ENCODE results near the gene GPC5. TPM values are rescaled to one million over a fixed set of nuclear protein-coding genes. Genes with fewer than 3 reads are reported as not detected.

The GPC5 gene
- total and polyA plus RNA-seq, 2 donors (not counting 3 experiments of a cell fraction or from before 2014, with no cell fraction given): 0.59 to 0.97 TPM

DNA sequence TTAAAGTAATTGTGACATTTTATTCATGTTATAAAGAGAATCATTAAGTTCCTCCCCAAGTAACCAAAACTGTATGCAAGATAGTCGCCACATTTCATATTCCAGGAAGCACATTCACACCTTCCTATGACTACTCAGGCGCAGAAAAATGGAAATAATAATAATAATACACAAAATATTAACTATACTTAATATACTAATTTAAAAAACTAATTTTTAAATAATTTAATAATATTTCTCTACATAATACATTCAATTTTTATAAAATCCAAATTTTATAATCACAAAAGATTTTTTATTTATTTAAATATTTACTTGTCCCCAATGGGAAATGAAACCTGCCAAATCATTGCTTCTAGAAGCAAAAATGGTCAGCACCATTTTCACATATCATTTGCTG lies 1030.8 kb downstream of the GPC5 start:
- Histone ChIP-seq H2AFZ (ENCODE audit: low read depth, low read length) (no peak overlapping the region), H3K36me3 (ENCODE audit: control insufficient read depth in 2 of 2, extremely low read depth in 1 of 2, insufficient read depth in 2 of 2, low read length in 2 of 2) (no peaks in the 10 kb centered on the region), H3K27me3 (ENCODE audit: control insufficient read depth in 2 of 2, insufficient read depth in 2 of 2, low read length in 2 of 2) (no peaks in the 10 kb centered on the region), H3K79me2 (ENCODE audit: control insufficient read depth, insufficient read depth, low read length) (no peaks in the 10 kb centered on the region), H3K9me3 (replicated peaks; ENCODE audit: control insufficient read depth, insufficient read depth, low read length) (peaks cover 2% of the 10 kb centered on the region), H3K4me1 (ENCODE audit: control insufficient read depth, extremely low read depth, insufficient read depth, low read length) (no peaks in the 10 kb centered on the region), H4K20me1 (replicated peaks; ENCODE audit: control insufficient read depth, extremely low read depth, insufficient read depth, low read length) (no peaks in the 10 kb centered on the region), H3K9ac (replicated peaks; ENCODE audit: extremely low read depth, insufficient read depth, low read length) (no peak overlapping the region), H3K4me3 (replicated peaks in 1 of 3; ENCODE audit: insufficient read depth in 1 of 3, low read depth in 1 of 3, low read length in 3 of 3) (no peak overlapping the region), H3K4me2 (ENCODE audit: insufficient read depth, low read length) (no peak overlapping the region), H3K9me1 (replicated peaks; ENCODE audit: control insufficient read depth, extremely low read depth, insufficient read depth, low read length) (no peaks in the 10 kb centered on the region), H3K27ac (ENCODE audit: insufficient read depth, low read depth, low read length) (no peak overlapping the region)
- no peak for FAIRE-seq
- ChIA-PET CTCF (no interaction called here), POLR2A (no interaction called here)
- TF ChIP-seq FOS (IDR thresholded peaks at IDR 0.05; ENCODE audit: borderline replicate concordance, insufficient read depth, low read length) (no peak), GATA2 (IDR thresholded peaks at IDR 0.05; ENCODE audit: insufficient read depth, insufficient read length, low read depth, low read length) (no peak), POLR2A (IDR thresholded peaks at IDR 0.05; ENCODE audit: low read depth, low read length) (no peak), MYC (IDR thresholded peaks at IDR 0.05; ENCODE audit: low read depth, low read length) (no peak), JUN (IDR thresholded peaks at IDR 0.05; ENCODE audit: borderline replicate concordance, insufficient read depth, insufficient read length, low read depth) (no peak), POLR2AphosphoS5 (IDR thresholded peaks at IDR 0.05; ENCODE audit: insufficient read depth, low read depth, low read length) (no peak), EZH2 (IDR thresholded peaks at IDR 0.05; ENCODE audit: borderline replicate concordance, low read depth, low read length, severe bottlenecking) (no peak)
- TF ChIP-seq, protein P1, sequence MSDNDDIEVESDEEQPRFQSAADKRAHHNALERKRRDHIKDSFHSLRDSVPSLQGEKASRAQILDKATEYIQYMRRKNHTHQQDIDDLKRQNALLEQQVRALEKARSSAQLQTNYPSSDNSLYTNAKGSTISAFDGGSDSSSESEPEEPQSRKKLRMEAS (IDR thresholded peaks at IDR 0.05; ENCODE audit: insufficient read depth, insufficient read length): no peak
- TF ChIP-seq, protein P2, sequence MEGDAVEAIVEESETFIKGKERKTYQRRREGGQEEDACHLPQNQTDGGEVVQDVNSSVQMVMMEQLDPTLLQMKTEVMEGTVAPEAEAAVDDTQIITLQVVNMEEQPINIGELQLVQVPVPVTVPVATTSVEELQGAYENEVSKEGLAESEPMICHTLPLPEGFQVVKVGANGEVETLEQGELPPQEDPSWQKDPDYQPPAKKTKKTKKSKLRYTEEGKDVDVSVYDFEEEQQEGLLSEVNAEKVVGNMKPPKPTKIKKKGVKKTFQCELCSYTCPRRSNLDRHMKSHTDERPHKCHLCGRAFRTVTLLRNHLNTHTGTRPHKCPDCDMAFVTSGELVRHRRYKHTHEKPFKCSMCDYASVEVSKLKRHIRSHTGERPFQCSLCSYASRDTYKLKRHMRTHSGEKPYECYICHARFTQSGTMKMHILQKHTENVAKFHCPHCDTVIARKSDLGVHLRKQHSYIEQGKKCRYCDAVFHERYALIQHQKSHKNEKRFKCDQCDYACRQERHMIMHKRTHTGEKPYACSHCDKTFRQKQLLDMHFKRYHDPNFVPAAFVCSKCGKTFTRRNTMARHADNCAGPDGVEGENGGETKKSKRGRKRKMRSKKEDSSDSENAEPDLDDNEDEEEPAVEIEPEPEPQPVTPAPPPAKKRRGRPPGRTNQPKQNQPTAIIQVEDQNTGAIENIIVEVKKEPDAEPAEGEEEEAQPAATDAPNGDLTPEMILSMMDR (IDR thresholded peaks at IDR 0.05; ENCODE audit: extremely low read depth in 1 of 2, insufficient read depth in 1 of 2, low read depth in 1 of 2, low read length in 2 of 2): no peak
- dilution Hi-C loops (cut with MboI; ENCODE audit: extremely low pct_ligation_motif_present, low sequenced_read_pairs) (no loop called here), intact Hi-C loops (cut with micrococcal nuclease) (no loop called here)
- no TSS peak for BruUV-seq (replicated peaks)
- DNase-seq (ENCODE audit: low read depth, low spot score): no peak

All from endothelial cell of umbilical vein (primary cell).